Medulla oblongata (tissue), 1 donor: ENCODE measurements around the gene ARAF.

ENCODE experiments used
- DNase-seq: peaks from one replicate; pipeline ENCODE4 v3.0.0-alpha.2; 2015; ENCODE audit errors: extremely low spot score

ARAF gene

DNA sequence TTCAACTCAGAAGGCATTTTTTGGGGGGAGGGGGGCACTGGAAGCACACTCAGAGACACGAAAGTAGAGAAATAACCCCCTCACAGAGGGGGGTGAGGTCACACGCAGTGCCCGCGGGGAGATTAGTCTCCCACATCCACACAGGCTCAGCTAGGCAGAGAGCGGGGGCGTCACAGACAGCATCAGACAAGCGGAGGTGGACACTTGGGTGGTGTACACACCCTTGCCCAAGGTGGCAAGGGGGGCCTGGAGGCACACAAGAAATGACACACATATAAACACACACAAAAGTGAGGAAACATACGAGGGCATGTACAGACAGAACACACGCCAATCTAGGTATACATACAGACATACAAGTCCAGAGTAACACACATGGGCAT is 59.3 kb downstream of the ARAF start:
- no peak for DNase-seq
